Skin epidermis (tissue), 12 donors: ENCODE data around the gene CFL1.

ENCODE experiments used
- H3K27ac ChIP-seq, 21 experiments: fragments of 200-600 bp; sonication (generic) in 11 of 21; one replicate each; pipeline ENCODE4 v1.5.0; 2020; ENCODE audit warnings: mild to moderate bottlenecking in 3 of 21, inconsistent platforms in 2 of 21, moderate library complexity in 2 of 21
- H3K4me3 ChIP-seq, 7 experiments: fragments of 200-600 bp; sonication (generic) in 2 of 7; one replicate each; pipeline ENCODE4 v1.5.0; 2020; ENCODE audit warnings: inconsistent platforms in 2 of 7, mild to moderate bottlenecking in 2 of 7, moderate library complexity in 1 of 7

Gene CFL1

DNA sequence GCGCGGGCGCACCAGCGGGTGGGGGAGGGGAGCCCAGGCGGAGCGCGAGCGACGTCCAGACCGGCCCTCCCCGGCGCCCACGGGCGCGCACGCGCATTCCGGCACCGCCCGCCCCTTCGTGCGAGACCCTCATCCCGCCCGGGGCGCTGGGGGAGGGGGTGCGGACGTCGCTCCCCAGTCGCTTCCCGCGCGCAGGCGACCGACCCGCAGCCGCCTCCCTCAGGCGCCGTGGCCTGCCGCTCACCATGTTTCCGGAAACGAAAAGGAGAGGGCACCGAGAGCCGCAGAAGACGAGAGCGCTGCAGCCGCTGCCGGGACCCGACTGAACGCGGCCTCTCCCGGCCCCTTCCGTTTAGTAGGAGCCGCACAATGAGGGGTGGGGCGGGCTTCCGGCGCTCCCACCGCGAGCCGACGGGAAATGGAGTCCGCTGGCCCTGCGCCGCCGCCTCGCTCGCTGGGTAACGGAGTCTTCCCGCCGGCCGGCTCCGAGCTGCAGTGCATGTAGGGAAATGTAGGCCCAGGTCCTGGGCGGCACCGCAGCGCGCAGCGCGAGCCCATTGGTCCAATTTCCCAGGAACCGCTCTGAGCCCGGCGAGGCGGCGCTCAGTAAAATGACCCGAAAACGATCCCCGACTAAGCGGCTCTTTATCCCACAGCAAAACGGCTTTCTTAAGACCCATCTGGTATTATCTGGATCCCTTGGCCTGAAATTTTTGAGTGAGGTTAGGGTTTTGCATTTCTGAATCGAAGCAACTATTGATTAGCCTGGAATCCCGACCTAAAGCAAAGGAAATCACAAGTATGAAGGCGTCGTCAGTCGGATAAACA is at the start of gene CFL1:
TSS of gene CFL1 (minus strand) at position 328 of the 828 bp plus-strand sequence. CDS start at position 247, 81 bp downstream.
- Histone ChIP-seq H3K4me3 (peak within 1 kb of the TSS; percentile 80 to 100 (median 98)), H3K27ac (peak within 1 kb of the TSS; percentile 89 to 99 (median 96))

DNA sequence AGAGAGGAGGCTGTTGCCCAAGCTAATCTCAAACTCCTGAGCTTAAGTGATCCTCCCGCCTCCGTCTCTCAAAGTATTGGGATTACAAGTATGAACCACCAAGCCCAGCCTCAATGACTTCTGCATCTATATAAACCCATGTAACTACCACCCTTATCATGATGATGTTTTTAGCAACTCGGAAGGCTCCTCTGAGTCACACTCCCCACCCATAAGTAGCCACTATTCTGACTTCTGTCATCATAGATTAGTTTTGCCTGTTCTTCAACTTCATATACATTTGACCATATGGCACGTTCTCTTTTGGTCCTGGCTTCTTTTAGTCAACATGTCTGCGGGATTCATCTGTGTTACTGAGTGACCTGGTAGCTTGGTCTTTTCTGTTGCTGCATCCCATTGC is 48.6 kb upstream of the CFL1 start:
- Histone ChIP-seq H3K27ac (no peak overlapping the region), H3K4me3 (no peak overlapping the region)

DNA sequence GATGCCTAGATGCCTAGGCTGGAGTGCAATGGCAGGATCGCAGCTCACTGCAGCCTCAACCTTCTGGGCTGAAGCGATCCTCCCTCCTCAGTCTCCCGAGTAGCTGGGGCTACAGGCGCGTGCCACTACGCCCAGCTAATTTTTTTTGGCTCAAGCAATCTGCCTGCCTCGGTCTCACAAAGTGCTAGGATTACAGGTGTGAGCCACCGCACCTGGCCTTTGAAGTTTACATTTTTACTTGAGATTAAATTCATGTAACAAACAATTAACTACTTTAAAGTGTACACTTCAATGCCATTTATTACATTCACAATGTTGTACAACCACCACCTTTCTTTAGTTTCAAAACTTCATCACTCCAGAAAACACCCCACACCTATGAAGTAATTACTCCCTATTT is 45.7 kb upstream of the CFL1 start:
- Histone ChIP-seq H3K27ac (peak overlapping the region in 2 of 21 experiments; percentile 22 to 57), H3K4me3 (no peak overlapping the region)

DNA sequence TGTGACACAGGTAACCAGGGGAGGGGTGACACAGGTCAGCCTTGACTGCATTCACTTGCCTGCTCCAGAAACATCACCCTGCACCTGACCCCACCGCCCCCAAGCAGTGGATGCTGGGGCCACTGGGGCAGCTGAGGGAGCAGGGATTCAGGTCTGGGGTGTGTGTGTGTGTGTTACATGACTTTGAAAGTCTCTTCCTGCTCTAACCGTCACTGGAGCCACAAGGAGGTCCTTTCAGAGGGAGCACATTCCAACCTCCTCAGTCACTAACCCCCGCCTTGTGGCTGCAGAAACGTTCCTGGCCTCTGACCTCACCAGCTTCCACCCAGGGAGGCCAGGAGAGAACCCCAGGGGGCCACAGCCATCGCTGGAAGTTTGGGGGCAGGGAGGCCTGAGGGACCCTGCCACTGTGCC is 45.1 kb upstream of the CFL1 start:
- Histone ChIP-seq H3K27ac (peak overlapping the region in 2 of 21 experiments; percentile 22 to 57), H3K4me3 (no peak overlapping the region)

DNA sequence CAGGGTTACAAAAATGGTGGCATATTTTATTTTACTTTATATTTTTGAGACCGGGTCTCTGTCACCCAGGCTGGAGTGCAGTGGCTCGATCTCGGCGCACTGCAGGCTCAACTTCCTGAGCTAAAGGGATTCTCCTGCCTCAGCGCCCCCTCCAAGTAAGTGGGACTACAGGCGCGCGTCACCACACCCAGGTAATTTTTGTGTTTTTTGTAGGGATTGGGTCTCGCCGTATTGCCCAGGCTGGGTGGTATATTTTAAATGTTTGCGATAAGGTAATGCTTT is 42.9 kb upstream of the CFL1 start:
- peak overlapping the region in 4 of 7 experiments; percentile 48 to 68 (median 62) for H3K4me3 ChIP-seq
- H3K27ac ChIP-seq: peak overlapping the region in 14 of 21 experiments; percentile 16 to 92 (median 81)

DNA sequence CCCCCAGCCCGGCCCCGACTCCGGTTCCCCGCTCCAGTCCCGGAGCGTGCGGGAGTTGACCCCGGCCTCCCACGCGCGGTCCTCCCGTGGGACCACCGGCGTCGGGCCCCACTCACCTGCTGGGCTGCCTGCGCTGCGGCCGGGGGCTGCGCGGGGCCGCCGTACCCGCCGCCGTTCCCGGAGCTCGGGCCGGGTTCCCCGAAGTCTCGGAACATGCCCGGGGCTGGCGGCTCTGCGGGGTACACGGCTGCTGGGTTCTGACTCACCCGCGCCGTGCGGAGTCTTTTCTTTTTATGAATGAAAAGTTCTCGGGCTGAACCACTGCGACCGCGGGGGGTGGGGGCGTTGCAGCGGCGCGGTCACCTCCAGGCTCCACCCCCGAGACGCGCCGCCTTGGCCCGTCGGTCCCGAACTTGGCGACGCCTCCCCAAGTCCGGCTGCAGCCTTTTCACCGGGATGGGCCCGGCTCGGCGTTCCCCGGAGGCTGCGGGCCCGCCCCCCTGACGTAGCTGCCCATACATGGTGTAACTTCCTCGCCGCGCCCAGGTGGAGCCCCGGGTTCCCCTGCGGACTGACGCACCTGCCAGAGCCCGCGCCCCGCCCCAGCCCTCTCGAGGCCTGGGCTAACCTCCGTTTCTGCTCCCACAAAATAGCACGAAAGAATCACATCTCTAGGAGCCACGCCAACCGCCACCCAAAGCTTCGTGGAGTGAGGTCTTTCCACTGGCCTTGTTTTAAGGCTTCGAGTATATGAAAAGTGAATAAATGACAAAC is 42.3 kb upstream of the CFL1 start, which contains the start of gene FOSL1:
TSS of gene FOSL1 (minus strand) at position 264 of the 774 bp plus-strand sequence. CDS start at position 215, 49 bp downstream.
- Histone ChIP-seq H3K4me3 (peak within 1 kb of the TSS; percentile 48 to 68 (median 59)), H3K27ac (peak within 1 kb of the TSS; percentile 40 to 95 (median 83))

DNA sequence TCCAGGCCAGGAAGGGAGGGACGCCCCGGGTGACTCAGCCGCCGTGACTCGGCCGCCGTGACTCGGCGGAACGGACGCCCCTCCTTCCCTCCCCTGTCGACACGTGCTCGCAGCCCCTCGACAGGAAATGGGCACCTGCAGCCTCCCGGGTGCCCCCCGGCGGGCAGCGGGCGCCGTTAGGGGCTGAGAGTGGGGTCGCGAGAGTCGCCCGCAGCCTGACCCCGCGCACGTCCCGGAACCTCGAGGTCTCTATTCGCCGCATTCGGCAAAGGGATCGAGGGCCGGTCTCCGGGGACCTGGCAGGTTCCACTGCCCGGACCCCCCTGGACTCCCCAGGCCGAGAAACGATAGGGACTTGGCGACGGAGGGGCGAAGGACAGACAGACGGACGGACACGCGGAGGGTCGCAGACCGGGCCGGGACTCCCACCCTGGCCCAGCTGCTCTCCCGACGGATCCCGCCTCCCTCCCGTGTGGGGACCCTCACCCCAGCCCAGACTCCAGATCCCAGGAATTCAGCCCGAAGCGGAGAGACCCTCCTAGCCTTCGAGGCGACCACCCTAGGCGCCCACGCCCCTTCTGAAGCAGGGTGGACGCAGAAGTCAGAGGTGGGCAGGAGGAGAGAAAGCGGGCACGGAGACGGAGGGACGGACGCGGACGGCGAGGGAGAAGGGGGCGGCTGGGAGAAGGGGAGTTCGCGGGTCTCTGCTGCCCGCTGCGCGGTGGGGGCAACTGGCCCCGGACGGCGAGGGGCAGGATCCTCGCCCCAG is 41.6 kb upstream of the CFL1 start:
- peak overlapping the region; percentile 40 to 95 (median 83) for H3K27ac ChIP-seq

DNA sequence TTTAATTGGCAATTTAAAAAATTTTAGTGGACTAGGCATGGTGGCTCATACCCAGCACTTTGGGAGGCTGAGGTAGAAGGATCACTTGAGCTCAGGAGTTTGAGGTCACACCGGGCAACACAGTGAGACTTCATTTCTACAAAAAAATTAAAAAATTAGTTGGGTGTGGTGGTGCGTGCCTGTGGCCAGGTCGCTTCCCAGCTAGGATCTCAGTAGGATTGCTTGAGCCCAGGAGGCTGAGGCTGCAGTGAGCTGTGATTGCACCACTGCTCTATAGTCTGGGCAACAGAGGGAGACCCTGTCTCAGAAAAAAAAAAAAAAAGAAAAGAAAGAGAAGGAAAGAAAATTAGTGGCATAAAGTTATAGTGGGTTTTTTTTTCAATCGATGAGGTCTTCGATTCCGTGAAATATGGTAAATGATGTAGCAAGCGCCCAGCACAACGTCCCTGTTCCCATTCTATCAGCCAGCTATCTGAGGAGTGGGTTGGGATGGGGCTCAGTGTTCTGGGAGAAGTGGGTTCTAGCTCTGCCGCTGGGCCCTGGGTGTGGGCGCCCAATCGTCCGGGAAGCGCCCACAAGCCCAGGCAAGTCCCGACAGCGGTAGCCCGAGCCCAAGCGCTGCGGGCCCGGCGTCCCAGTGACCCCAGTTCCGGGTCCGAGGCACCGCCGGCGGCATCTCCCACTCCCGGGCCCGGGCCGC is 40.8 kb upstream of the CFL1 start:
- peak overlapping the region; percentile 48 to 68 (median 59) for H3K4me3 ChIP-seq
- peak overlapping the region in 19 of 21 experiments; percentile 42 to 95 (median 84) for H3K27ac ChIP-seq

More for the DNA sequence above, 41.6 kb upstream of the CFL1 start:
- peak overlapping the region; percentile 48 to 68 (median 59) for H3K4me3 ChIP-seq

DNA sequence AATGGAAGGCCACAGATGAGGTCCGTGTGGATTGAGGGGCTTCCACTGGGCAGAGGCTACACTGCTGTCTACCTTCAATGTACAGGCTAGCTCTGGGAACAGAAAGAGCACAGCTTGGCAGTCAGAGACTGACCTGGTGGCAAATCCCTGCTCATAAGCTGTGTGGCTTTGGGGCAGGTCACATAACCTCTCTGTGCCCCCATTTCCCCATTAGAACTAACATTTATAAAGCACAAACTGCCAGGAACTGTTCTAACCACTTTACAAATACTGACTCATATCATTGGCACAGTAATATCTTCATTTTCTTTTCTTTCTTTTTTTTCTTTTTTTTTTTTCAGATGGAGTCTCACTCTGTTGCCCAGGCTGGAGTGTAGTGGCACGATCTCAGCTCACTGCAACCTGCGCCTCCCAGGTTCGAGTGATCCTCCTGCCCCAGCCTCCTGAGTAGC is 39.1 kb upstream of the CFL1 start:
- Histone ChIP-seq H3K4me3 (no peak overlapping the region), H3K27ac (peak overlapping the region in 2 of 21 experiments; percentile 6 to 14)

DNA sequence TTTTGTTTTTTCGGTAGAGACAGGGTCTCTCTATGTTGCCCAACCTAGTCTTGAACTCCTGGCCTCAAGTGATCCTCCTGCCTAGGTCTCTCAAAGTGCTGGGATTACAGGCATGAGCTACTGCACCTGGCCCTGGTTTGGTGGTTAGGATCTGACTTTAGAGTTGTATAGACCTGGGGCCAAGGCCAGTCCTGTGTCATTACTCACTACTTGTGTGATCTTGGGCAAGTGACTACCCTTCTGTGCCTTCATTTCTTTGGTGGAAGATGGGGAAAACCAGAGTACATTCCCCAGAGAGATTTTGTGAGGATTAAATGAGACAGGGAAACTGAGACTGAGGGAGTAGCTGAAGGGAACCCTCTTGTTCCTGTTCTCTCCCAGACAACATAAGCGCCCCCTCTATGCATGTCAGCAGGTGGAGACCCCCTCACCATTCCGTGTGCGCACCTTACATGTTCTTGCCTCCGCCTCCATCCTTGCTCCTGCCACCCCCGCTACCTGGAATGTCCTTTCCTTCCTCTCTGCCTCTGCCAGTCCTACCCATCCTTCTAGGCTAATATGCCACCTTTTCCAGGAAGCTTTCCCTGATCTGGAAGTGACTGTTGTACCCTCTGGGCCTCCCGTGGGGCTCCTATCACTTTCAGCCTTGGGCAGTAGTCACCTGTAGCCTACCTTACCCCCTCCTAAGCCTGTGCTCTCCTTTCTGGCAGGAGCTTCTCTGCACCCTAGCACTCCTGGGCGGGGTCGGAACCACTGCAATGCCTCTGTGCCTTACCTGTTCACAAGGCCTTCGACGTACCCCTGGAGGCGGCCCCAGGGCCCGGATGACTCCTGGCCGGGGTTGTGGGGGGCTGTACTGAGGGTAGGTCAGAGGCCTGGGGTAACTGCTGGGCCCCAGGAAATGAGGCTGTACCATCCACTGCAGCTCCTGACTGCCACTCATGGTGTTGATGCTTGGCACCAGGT is 38.3 kb upstream of the CFL1 start:
- no peak overlapping the region for H3K4me3 ChIP-seq
- H3K27ac ChIP-seq: peak overlapping the region in 2 of 21 experiments; percentile 6 to 14

DNA sequence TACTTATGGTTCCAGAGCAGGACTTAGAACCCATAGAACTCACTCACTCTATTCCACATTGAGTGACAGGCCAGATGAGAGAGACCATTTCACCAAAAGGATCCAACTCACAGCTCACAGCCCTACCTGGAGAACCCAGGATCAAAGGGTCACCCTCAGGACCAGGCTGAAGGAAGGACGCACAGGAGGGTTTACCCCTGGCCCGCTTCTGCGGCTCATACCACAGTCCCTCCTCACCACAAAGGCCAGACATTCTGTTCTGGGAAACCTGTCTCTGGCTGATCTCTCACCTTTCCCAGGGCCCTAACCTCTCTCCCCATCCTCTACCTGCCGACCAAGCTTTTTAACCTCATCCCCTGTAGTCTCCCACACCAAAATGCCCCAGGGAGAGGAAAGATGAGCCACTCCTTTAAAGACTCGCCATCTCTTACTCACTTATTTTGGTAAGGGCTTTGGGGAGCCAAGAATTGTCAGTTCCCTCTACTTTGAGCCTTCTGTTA is 37.6 kb upstream of the CFL1 start:
- Histone ChIP-seq H3K27ac (no peak overlapping the region), H3K4me3 (no peak overlapping the region)

DNA sequence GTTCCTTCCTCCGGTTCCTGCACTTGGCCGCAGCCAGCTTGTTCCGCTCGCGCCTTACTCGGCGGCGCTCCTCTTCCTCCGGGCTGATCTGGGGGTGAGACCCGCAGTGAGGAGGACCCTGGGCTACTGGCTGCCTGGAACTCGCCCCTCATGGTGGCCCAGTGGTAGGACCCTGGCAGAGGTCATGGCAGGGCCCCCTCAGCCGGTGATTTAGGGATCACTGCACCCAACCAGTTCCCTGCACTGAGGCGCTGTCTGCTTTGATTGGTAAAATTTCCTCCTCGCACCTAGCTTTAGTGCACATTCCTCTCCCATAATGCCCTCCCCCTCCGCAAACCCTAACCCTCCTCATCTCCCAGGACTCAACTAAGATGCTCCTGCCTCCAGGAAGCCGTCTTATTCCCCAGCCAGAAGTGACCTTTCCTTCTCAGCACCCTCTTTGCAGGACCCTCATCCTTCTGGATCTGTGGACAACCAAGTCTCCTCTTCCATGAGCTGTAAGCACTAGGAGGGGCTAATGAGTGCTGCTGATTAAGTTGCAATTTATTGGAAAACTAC is 36.1 kb upstream of the CFL1 start:
- H3K27ac ChIP-seq: peak overlapping the region; percentile 40 to 98 (median 83)
- peak overlapping the region in 4 of 7 experiments; percentile 5 to 18 (median 10) for H3K4me3 ChIP-seq

DNA sequence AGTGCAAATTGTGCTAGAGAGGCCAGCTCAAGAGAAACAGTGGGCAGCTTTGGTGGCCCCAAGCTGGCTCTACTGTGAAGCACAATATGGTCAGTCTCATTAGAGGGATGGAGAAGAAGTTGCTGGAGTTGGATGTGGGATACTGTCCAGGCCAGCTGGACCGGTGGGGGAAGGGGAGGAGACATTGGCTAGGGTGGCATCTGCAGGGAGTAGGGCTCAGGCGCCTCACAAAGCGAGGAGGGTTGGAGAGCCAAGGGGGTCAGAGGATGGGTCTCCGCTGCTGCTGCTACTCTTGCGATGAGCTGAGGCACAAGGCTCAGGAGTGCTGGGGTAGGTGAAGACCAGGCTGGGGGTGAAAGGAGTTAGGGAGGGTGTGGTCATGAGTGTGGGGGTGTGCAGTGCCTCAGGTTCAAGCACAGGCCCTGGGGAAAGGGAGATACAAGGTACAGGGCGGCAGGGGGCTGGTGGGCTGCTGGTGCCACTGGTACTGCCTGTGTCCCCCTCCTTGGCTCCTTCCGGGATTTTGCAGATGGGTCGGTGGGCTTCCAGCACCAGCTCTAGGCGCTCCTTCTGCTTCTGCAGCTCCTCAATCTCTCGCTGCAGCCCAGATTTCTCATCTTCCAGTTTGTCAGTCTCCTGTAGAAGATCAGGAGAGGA is 34.8 kb upstream of the CFL1 start:
- Histone ChIP-seq H3K4me3 (peak overlapping the region in 4 of 7 experiments; percentile 11 to 78 (median 58)), H3K27ac (peak overlapping the region in 18 of 21 experiments; percentile 68 to 98 (median 88))

DNA sequence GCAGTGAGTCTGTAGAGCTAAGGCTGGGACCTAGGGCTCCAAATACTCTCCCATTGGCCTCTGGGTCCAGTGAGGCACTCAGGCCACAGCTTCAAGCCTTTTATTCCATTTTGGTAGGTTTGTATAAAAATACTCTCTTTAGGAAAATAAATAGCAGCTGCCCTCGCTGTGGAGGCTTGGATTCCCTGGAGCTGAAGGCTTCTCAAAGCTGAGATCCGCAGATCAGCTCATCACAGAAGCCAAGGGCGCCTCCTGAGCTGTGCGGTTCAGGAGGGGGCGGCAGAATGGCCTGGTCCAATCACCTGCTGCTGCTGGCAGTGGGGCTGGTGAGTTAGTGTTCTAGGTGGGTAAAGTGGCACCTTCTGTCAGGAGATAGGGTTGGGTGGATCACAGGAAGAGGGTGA is 34.2 kb upstream of the CFL1 start:
- H3K27ac ChIP-seq: peak overlapping the region in 19 of 21 experiments; percentile 80 to 98 (median 89)
- H3K4me3 ChIP-seq: peak overlapping the region; percentile 52 to 78 (median 62)

DNA sequence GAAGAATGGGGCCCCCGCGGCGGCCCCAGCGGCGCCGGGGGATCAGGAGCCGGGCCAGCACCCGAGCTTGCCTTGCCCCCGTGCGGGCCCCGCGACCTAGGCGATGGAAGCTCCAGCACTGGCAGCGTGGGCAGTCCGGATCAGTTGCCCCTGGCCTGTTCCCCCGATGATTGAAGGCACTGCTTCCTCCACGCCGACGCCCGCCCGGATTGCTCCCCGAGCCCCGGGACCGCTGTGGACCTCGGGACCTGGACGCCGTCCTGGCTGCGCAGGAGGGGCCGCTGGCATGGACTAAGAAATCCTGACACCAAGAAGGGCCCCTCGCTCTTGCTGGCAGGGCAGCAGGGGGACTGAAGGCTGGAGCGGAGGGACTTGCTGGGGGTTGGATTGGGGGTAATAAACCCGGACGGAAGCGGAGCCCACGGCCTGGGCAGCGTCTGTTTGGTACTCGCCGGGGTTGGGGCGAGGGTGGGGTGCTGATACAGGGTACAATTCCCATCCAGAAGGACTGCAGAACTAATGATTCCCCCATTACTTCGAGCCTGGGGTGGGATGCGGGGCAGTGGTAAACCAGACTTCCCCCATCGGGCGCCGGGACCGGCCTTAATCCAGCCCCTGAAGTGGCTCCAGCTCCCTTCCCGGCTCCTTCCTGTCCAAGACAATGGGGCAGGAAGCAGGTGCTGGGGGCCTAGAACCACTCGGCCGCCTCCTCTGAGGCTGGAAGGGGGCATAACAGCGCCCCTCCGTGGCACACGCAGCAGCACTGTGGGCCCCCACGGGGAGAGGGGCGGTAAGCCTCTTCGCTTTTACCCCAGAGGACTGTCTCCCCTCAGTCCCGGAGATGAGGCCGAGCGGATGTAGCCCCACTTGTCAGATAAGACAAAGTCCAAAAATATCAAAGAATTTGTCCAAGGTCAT is 33.5 kb upstream of the CFL1 start:
- Histone ChIP-seq H3K4me3 (peak overlapping the region; percentile 52 to 78 (median 62)), H3K27ac (peak overlapping the region; percentile 60 to 98 (median 88))
